RWPE2 (cell line): ENCODE data around the gene PPP1R13B.

Experiments used
- ATAC-seq: fragments of 200-7000 bp; cut with Tn5 transposase; 3 replicates; pipeline ENCODE4 v1.9.1; 2021; ENCODE audit warnings: low read depth
- DNase-seq: peaks from one replicate; pipeline ENCODE4 v3.0.0-alpha.2; 2020; ENCODE audit warnings: low spot score
- H3K27ac ChIP-seq: fragments of 450-650 bp; 2 replicates; pipeline ENCODE4 v1.5.1; 2017; ENCODE audit warnings: mild to moderate bottlenecking; ENCODE audit not compliant: poor library complexity, severe bottlenecking
- H3K27me3 ChIP-seq: fragments of 250-450 bp; sonication (Bioruptor Pico); 2 replicates; pipeline ENCODE4 v1.5.1; 2021; ENCODE audit warnings: mild to moderate bottlenecking, moderate library complexity; ENCODE audit not compliant: insufficient read depth, poor library complexity, severe bottlenecking
- H3K36me3 ChIP-seq: fragments of 250-450 bp; sonication (Bioruptor Pico); 2 replicates; pipeline ENCODE4 v1.5.1; 2020; ENCODE audit warnings: low read depth, mild to moderate bottlenecking, moderate library complexity
- H3K4me1 ChIP-seq: fragments of 250-450 bp; sonication (Bioruptor Pico); 2 replicates; pipeline ENCODE4 v1.5.1; 2021; ENCODE audit warnings: mild to moderate bottlenecking, moderate library complexity; ENCODE audit not compliant: insufficient read depth, poor library complexity, severe bottlenecking
- H3K4me3 ChIP-seq: fragments of 250-450 bp; sonication (Bioruptor Pico); 2 replicates; pipeline ENCODE4 v1.5.1; 2021; ENCODE audit warnings: mild to moderate bottlenecking, moderate library complexity; ENCODE audit not compliant: severe bottlenecking
- H3K9me3 ChIP-seq: fragments of 250-450 bp; sonication (Bioruptor Pico); 2 replicates; pipeline ENCODE4 v1.5.1; 2021; ENCODE audit warnings: mild to moderate bottlenecking, moderate library complexity; ENCODE audit not compliant: severe bottlenecking
- TF ChIP-seq, protein P1 (sequence below): fragments of 450-650 bp; IDR thresholded peaks from one replicate; pipeline ENCODE4 v1.5.1; 2017; ENCODE audit warnings: mild to moderate bottlenecking, moderate library complexity; ENCODE audit not compliant: poor library complexity, severe bottlenecking

Gene PPP1R13B

DNA sequence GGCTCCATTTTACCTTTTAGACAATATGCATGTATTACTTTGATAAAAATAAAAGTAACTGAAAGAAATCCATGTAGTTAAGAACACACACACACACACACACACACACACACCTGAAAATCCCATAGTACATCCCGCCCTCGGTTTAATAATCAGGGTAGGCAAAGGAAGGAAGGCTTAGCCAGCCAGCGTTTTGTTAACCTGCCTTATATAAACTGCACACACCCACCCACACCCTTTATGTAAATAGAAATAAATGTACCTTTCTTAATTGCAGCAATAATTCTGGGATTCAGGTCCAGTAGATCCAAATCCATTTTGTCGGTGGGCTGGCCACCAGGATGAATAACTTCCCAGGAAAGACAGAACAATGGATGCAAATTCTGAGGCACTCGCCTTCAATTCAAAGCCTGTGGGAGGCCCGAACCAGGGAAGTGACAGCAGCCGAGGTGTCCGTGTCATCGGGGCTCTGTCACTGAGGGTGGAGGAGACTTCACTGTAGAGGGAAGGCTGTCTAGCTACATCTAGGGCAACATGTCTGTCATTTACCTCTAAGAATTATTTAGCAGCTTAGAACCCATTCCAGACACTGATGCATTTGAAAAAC is 136.5 kb downstream of the PPP1R13B start:
- H3K4me3 ChIP-seq: no peak overlapping the region
- H3K9me3 ChIP-seq: no peaks in the 10 kb centered on the region
- DNase-seq (no peak), ATAC-seq (no peak)
- H3K27me3 ChIP-seq: no peaks in the 10 kb centered on the region
- H3K36me3 ChIP-seq: peaks cover 77% of the 10 kb centered on the region
- peak overlapping the region; percentile 86 for H3K27ac ChIP-seq
- H3K4me1 ChIP-seq: peaks cover 32% of the 10 kb centered on the region
- TF ChIP-seq, protein P1, sequence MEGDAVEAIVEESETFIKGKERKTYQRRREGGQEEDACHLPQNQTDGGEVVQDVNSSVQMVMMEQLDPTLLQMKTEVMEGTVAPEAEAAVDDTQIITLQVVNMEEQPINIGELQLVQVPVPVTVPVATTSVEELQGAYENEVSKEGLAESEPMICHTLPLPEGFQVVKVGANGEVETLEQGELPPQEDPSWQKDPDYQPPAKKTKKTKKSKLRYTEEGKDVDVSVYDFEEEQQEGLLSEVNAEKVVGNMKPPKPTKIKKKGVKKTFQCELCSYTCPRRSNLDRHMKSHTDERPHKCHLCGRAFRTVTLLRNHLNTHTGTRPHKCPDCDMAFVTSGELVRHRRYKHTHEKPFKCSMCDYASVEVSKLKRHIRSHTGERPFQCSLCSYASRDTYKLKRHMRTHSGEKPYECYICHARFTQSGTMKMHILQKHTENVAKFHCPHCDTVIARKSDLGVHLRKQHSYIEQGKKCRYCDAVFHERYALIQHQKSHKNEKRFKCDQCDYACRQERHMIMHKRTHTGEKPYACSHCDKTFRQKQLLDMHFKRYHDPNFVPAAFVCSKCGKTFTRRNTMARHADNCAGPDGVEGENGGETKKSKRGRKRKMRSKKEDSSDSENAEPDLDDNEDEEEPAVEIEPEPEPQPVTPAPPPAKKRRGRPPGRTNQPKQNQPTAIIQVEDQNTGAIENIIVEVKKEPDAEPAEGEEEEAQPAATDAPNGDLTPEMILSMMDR: no peak

DNA sequence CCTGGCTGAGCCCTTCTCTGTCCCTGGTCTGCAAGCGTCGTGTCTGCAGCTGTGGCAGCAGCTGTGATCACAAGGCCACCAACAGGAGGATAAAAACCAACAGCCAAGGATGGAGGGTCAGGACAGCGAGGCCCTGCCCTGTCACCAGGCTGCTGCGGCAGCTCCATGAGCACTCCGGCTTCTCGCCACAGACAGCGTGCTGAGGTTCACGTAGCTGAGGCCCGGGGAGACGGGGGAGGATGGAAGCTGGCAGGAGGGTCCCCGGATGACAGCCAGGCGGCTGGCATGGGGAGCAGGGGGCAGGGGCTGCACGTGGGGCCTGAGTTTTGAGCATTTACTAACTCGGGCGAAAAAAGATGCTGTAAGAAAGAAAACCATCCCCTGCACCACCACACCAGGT is 137.6 kb downstream of the PPP1R13B start:
- Histone ChIP-seq H3K4me3 (no peak overlapping the region), H3K27ac (no peak overlapping the region), H3K27me3 (no peaks in the 10 kb centered on the region), H3K9me3 (no peaks in the 10 kb centered on the region), H3K36me3 (peaks cover 87% of the 10 kb centered on the region), H3K4me1 (peaks cover 32% of the 10 kb centered on the region)
- no peak for DNase-seq
- no peak for ATAC-seq
- TF ChIP-seq, protein P1: no peak

DNA sequence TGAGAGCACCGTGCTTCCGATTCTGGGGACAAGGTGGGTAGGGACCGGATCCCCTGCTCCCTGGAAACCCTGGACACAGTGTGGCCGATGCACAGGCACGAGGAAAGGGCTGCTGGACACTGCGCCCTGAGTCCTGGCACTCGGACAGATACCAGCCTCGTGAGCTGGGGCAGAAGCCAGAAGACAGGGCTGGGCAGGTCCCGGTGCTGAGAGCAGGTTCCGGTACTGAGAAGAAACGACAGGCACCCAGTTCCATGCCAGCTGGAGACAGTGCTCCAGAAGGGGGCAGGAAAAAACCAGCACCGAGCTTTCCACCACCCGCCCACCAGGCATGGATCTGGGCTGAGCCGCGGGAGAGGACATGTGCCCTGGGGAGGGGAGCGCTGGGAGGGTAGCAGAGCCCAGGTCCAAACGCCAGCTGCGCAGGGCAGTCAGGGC is 138.6 kb downstream of the PPP1R13B start:
- no peak overlapping the region for H3K4me3 ChIP-seq
- H3K4me1 ChIP-seq: peaks cover 28% of the 10 kb centered on the region
- H3K9me3 ChIP-seq: no peaks in the 10 kb centered on the region
- TF ChIP-seq, protein P1: no peak
- peaks cover 94% of the 10 kb centered on the region for H3K36me3 ChIP-seq
- H3K27me3 ChIP-seq: no peaks in the 10 kb centered on the region
- no peak for ATAC-seq
- no peak overlapping the region for H3K27ac ChIP-seq
- DNase-seq: no peak

DNA sequence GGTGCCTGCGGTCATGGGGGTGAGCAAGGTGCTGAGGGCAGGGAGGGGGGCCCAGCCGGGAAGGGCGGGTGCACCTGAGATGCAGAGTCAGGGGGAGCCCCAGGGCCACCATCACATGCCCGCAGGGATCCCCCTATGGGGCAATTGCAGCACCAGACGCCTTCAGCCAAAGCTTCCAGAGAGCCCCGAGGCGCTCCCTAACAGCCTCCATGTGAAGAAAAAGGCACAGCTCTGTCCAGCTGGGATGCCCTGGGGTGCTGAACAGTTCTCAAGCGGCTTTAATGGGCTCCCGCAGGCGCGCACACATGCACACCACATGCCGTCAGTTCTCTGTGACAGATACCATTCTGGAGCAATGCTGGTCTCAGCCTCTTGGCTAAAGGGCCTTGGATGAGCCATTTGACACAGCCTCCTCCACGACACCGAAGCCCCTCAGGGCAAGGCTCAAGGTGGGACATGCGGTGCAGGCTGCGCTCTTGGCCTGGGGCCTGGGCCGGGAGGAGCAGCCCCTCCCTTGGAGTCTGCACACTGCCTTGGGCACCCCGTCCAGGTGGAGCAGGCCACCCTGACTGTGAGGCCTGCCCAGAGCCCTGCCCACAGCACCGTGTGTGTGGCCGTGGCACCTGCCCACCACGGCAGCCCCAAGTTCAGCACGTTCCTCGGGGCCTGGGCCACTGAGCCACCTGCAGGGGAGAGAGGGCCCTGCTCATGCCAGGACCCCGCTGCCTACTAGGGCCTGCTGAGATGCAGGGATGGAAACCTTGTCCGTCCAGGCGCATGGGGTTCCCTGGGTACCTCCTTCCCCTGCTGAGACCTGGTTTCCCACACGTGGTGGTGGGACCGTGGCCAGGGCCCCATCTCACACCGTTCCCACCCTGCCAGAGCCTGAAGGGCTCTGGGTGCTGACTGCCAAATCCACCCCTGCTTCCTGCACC is 139.8 kb downstream of the PPP1R13B start:
- Histone ChIP-seq H3K27me3 (no peaks in the 10 kb centered on the region), H3K9me3 (no peaks in the 10 kb centered on the region), H3K36me3 (peaks cover 86% of the 10 kb centered on the region), H3K4me3 (no peak overlapping the region), H3K4me1 (peaks cover 18% of the 10 kb centered on the region), H3K27ac (no peak overlapping the region)
- ATAC-seq: no peak
- TF ChIP-seq, protein P1: no peak
- no peak for DNase-seq
